Endothelial cell of umbilical vein (primary cell): ENCODE data around the gene SNUPN. TPM values are rescaled to one million over a fixed set of nuclear protein-coding genes. Genes with fewer than 3 reads are reported as not detected.

ENCODE experiments used
- BruUV-seq: library from RNA; stranded (reverse); fragments of 400-500 nt; replicated peaks from 2 replicates; lab custom pipeline; 2021; lab: Mats Ljungman, UMichigan
- CTCF ChIA-PET: fragments of 300-600, 350-600 bp; sonication (Branson Sonifier 250); formaldehyde crosslinking; loops from one replicate; lab custom pipeline; 2021; ENCODE audit warnings: antibody characterized with exemption, inconsistent platforms; lab: Charles Lee
- POLR2A ChIA-PET: fragments of 300-600, 350-600 bp; sonication (Branson Sonifier 250); formaldehyde crosslinking; loops from one replicate; lab custom pipeline; 2021; ENCODE audit warnings: antibody characterized with exemption, inconsistent platforms; lab: Charles Lee
- DNase-seq: peaks from one replicate; pipeline ENCODE4 v3.0.0-alpha.2; 2011; ENCODE audit warnings: low read depth, low spot score
- FAIRE-seq: peaks from 2 replicates; lab custom pipeline; 2011; peaks lifted over from hg19 to GRCh38; lab: Jason Lieb, UNC
- H2AFZ ChIP-seq: 2 replicates; pipeline ENCODE4 v1.6.0; 2012; ENCODE audit warnings: low read depth, low read length, control low read depth, inconsistent platforms
- H3K27ac ChIP-seq: 2 replicates; pipeline ENCODE4 v1.5.1; 2011; ENCODE audit warnings: low read depth, mild to moderate bottlenecking, control low read depth, low read length, moderate library complexity; ENCODE audit not compliant: insufficient read depth
- H3K27me3 ChIP-seq, 2 experiments: 2 replicates each; pipeline versions ENCODE4 v1.6.0 to v1.6.1; 2011; ENCODE audit warnings: low read length in 2 of 2, mixed read lengths in 1 of 2; ENCODE audit not compliant: control insufficient read depth in 2 of 2, insufficient read depth in 2 of 2
- H3K36me3 ChIP-seq, 2 experiments: 2 replicates in 1 of 2; 3 replicates in 1 of 2; pipeline ENCODE4 v1.5.1; 2011; ENCODE audit warnings: low read length in 2 of 2, mild to moderate bottlenecking in 1 of 2, moderate library complexity in 1 of 2; ENCODE audit not compliant: control insufficient read depth in 2 of 2, insufficient read depth in 2 of 2; ENCODE audit errors: extremely low read depth in 1 of 2
- H3K4me1 ChIP-seq: 3 replicates; pipeline ENCODE4 v1.5.1; 2011; ENCODE audit warnings: mild to moderate bottlenecking, low read length; ENCODE audit not compliant: control insufficient read depth, insufficient read depth; ENCODE audit errors: extremely low read depth
- H3K4me2 ChIP-seq: 2 replicates; pipeline ENCODE4 v1.6.1; 2011; ENCODE audit warnings: low read length, control low read depth, mixed read lengths; ENCODE audit not compliant: insufficient read depth
- H3K4me3 ChIP-seq, 3 experiments: fragments of 200-600 bp in 1 of 3; sonication (generic), shearing (Covaris generic) in 1 of 3; replicated peaks in 1 of 3; 2 replicates each; pipeline ENCODE4 v1.5.1; 2011 to 2016; ENCODE audit warnings: control low read depth in 3 of 3, low read length in 3 of 3, mild to moderate bottlenecking in 2 of 3, inconsistent platforms in 1 of 3, low read depth in 1 of 3, moderate library complexity in 1 of 3; ENCODE audit not compliant: insufficient read depth in 1 of 3
- H3K79me2 ChIP-seq: 2 replicates; pipeline ENCODE4 v1.6.0; 2012; ENCODE audit warnings: low read length, inconsistent platforms; ENCODE audit not compliant: control insufficient read depth, insufficient read depth
- H3K9ac ChIP-seq: replicated peaks from 2 replicates; pipeline ENCODE3; 2011; ENCODE audit warnings: low read length, control low read depth; ENCODE audit not compliant: insufficient read depth; ENCODE audit errors: extremely low read depth
- H3K9me1 ChIP-seq: replicated peaks from 3 replicates; pipeline ENCODE4 v1.6.0; 2011; ENCODE audit warnings: mild to moderate bottlenecking, low read length; ENCODE audit not compliant: control insufficient read depth, insufficient read depth; ENCODE audit errors: extremely low read depth
- H3K9me3 ChIP-seq: replicated peaks from 2 replicates; pipeline ENCODE4 v1.5.1; 2012; ENCODE audit warnings: low read length, inconsistent platforms; ENCODE audit not compliant: control insufficient read depth, insufficient read depth
- H4K20me1 ChIP-seq: replicated peaks from 2 replicates; pipeline ENCODE3; 2011; ENCODE audit warnings: mild to moderate bottlenecking, low read length; ENCODE audit not compliant: control insufficient read depth, insufficient read depth; ENCODE audit errors: extremely low read depth
- EZH2 ChIP-seq: IDR thresholded peaks from 2 replicates; pipeline ENCODE4 v1.6.1; 2012; ENCODE audit warnings: borderline replicate concordance, low read depth, mild to moderate bottlenecking, moderate library complexity, low read length, inconsistent platforms; ENCODE audit not compliant: severe bottlenecking
- FOS ChIP-seq: IDR thresholded peaks from 2 replicates; pipeline ENCODE4 v1.6.1; 2011; ENCODE audit warnings: mild to moderate bottlenecking, low read length, moderate library complexity, borderline replicate concordance; ENCODE audit not compliant: insufficient read depth
- GATA2 ChIP-seq: IDR thresholded peaks from 2 replicates; pipeline ENCODE4 v1.7.0; 2011; ENCODE audit warnings: low read depth, mild to moderate bottlenecking, moderate library complexity, mixed read lengths, low read length; ENCODE audit not compliant: insufficient read length, insufficient read depth
- JUN ChIP-seq: IDR thresholded peaks from 2 replicates; pipeline ENCODE4 v1.6.1; 2011; ENCODE audit warnings: borderline replicate concordance, low read depth; ENCODE audit not compliant: insufficient read length, insufficient read depth
- MYC ChIP-seq: IDR thresholded peaks from one replicate; pipeline ENCODE4 v1.6.1; 2011; ENCODE audit warnings: mild to moderate bottlenecking, low read depth, low read length
- POLR2A ChIP-seq: IDR thresholded peaks from 2 replicates; pipeline ENCODE4 v1.6.1; 2012; ENCODE audit warnings: low read depth, mild to moderate bottlenecking, control low read depth, low read length
- POLR2AphosphoS5 ChIP-seq: IDR thresholded peaks from 2 replicates; pipeline ENCODE4 v1.6.1; 2012; ENCODE audit warnings: low read depth, mild to moderate bottlenecking, control low read depth, low read length, moderate library complexity; ENCODE audit not compliant: insufficient read depth
- dilution Hi-C: fragments of 300-500 bp; cut with MboI; formaldehyde crosslinking; loops from one replicate; pipeline ENCODE4 v1.15.0; 2019; ENCODE audit warnings: low sequenced_read_pairs; ENCODE audit not compliant: extremely low pct_ligation_motif_present
- intact Hi-C: fragments of 100-400 bp; cut with micrococcal nuclease; formaldehyde crosslinking; loops from one replicate; pipeline ENCODE4 v1.10.0; 2022
- polyA plus RNA-seq, 4 experiments: library from polyadenylated mRNA; depleted of rRNA in 3 of 4; stranded (reverse) in 3 of 4; unstranded in 1 of 4; fragments of >200 nt; gene quantifications; 2 replicates each; pipeline versions ENCODE4 v1.2.1 to v1.2.3, GENCODE V29; 2011 to 2012; ENCODE audit warnings: missing spikeins in 1 of 4
- total RNA-seq: library from RNA; stranded (reverse); gene quantifications from 2 replicates; pipeline ENCODE4 v1.2.3, GENCODE V29; 2021
- TF ChIP-seq, protein P1 (sequence below), 2 donors: IDR thresholded peaks; 1 replicate in 1 of 2; 2 replicates in 1 of 2; pipeline ENCODE4 v1.5.1; 2011; ENCODE audit warnings: low read length in 2 of 2, mild to moderate bottlenecking in 2 of 2, moderate library complexity in 2 of 2, control low read depth in 1 of 2, inconsistent platforms in 1 of 2, low read depth in 1 of 2; ENCODE audit not compliant: insufficient read depth in 1 of 2; ENCODE audit errors: extremely low read depth in 1 of 2
- TF ChIP-seq, protein P2 (sequence below): IDR thresholded peaks from 2 replicates; pipeline ENCODE4 v1.6.1; 2011; ENCODE audit not compliant: insufficient read depth, insufficient read length

SNUPN gene
- total and polyA plus RNA-seq, 2 donors (not counting 3 experiments of a cell fraction or from before 2014, with no cell fraction given): 13.2 to 25.1 TPM

DNA sequence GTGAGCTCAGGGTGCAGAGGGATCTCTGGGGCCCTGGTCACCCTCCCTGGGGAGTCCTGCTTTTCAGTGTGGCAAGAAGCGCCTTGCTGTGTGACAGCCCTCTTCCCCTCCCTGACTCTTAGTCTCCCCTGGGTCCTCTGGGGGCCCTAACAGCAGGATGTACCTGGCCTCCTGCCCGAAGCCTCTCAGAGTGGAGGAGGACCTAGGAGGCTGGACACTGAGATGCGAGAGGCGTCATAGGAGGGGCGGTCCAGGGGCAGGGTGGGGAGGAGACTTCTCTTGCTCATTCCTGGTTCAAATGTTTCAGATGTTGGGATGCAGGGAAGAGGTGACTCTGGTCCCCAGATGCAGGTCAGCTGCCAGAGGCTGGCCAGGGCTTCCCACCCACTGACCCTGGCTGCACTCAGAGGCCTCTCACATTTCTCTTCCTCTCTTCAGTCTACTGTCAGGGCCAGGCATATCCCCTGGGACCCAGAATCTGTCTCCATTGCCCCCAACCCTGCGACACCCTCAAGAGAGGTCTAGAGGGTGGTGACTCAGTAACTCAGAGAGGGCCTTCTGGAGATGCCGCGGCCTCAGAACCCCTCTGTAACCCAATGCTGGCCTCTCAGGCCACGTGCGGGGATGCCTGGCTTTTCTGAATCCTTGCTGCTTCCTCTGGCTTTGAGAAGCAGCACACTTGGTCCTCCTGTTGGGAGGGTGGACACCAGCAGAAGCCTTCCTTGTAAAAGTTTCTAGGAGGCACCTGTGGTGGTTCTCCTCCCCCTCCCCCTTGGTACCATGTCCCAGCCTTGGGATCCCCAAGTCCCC lies 48.1 kb upstream of the SNUPN start:
- FAIRE-seq (no peak), DNase-seq (no peak)
- ChIA-PET CTCF (interaction anchor here (0.6 to 1.2 kb wide), 5 partner anchors 8 to 48 kb away, joined by 3 to 4 read pairs (median 3); partner anchors contain the start of genes SNUPN and SNX33), POLR2A (no interaction called here)
- Histone ChIP-seq H3K9me1 (no peaks in the 10 kb centered on the region), H3K4me1 (no peaks in the 10 kb centered on the region), H3K4me3 (no peak overlapping the region), H4K20me1 (no peaks in the 10 kb centered on the region), H3K9ac (no peak overlapping the region), H3K79me2 (no peaks in the 10 kb centered on the region), H3K27ac (no peak overlapping the region), H3K36me3 (no peaks in the 10 kb centered on the region), H3K4me2 (no peak overlapping the region), H3K27me3 (peaks cover 0 to 5% of the 10 kb centered on the region in 2 experiments), H3K9me3 (no peaks in the 10 kb centered on the region), H2AFZ (no peak overlapping the region)
- intact Hi-C loops: no loop called here
- dilution Hi-C loops: no loop called here
- TF ChIP-seq, protein P1, sequence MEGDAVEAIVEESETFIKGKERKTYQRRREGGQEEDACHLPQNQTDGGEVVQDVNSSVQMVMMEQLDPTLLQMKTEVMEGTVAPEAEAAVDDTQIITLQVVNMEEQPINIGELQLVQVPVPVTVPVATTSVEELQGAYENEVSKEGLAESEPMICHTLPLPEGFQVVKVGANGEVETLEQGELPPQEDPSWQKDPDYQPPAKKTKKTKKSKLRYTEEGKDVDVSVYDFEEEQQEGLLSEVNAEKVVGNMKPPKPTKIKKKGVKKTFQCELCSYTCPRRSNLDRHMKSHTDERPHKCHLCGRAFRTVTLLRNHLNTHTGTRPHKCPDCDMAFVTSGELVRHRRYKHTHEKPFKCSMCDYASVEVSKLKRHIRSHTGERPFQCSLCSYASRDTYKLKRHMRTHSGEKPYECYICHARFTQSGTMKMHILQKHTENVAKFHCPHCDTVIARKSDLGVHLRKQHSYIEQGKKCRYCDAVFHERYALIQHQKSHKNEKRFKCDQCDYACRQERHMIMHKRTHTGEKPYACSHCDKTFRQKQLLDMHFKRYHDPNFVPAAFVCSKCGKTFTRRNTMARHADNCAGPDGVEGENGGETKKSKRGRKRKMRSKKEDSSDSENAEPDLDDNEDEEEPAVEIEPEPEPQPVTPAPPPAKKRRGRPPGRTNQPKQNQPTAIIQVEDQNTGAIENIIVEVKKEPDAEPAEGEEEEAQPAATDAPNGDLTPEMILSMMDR (IDR thresholded peaks at IDR 0.05; ENCODE audit: extremely low read depth in 1 of 2, insufficient read depth in 1 of 2, low read depth in 1 of 2, low read length in 2 of 2): no peak
- TF ChIP-seq POLR2AphosphoS5 (no peak), MYC (no peak), GATA2 (no peak), JUN (no peak), EZH2 (no peak), POLR2A (no peak), FOS (no peak)
- TF ChIP-seq, protein P2, sequence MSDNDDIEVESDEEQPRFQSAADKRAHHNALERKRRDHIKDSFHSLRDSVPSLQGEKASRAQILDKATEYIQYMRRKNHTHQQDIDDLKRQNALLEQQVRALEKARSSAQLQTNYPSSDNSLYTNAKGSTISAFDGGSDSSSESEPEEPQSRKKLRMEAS: no peak
- no TSS peak for BruUV-seq
